Natural killer cell (primary cell): ENCODE measurements around the gene ARF5. TPM values are rescaled to one million over a fixed set of nuclear protein-coding genes. Genes with fewer than 3 reads are reported as not detected.

Experiments
- ATAC-seq, 3 donors: fragments of 150-1000 bp in 2 of 3; fragments of 200-7000 bp in 1 of 3; cut with Tn5 transposase; 1 replicate in 1 of 3; 2 replicates in 2 of 3; pipeline ENCODE4 v1.10.0; 2021; ENCODE audit warnings: mild to moderate bottlenecking in 2 of 3, moderate library complexity in 2 of 3
- DNase-seq, 2 donors: peaks; one replicate each; pipeline versions ENCODE4 v3.0.0 to v3.0.0-alpha.2; 2013 to 2021; ENCODE audit warnings: mixed read lengths in 1 of 2
- H3K27ac ChIP-seq: one replicate; pipeline ENCODE4 v1.5.1; 2013; ENCODE audit warnings: mild to moderate bottlenecking, low read length
- H3K27me3 ChIP-seq: one replicate; pipeline ENCODE4 v1.6.1; 2013; ENCODE audit warnings: low read length; ENCODE audit not compliant: control insufficient read depth, insufficient read depth
- H3K36me3 ChIP-seq: one replicate; pipeline ENCODE4 v1.6.1; 2013; ENCODE audit warnings: low read length; ENCODE audit not compliant: control insufficient read depth, insufficient read depth
- H3K4me1 ChIP-seq: one replicate; pipeline ENCODE4 v1.6.1; 2013; ENCODE audit warnings: low read length; ENCODE audit not compliant: control insufficient read depth, insufficient read depth
- H3K4me3 ChIP-seq: one replicate; pipeline ENCODE4 v1.5.1; 2013; ENCODE audit warnings: low read length
- H3K9me3 ChIP-seq: one replicate; pipeline ENCODE4 v1.6.1; 2013; ENCODE audit warnings: low read length; ENCODE audit not compliant: control insufficient read depth, insufficient read depth
- H3K27ac Mint-ChIP-seq, 2 donors: one replicate each; pipeline ENCODE4 v1.8.0; 2022; ENCODE audit warnings: mild to moderate bottlenecking in 2 of 2, mixed read lengths in 2 of 2, moderate library complexity in 1 of 2
- H3K27me3 Mint-ChIP-seq, 2 donors: one replicate each; pipeline ENCODE4 v1.8.0; 2022; ENCODE audit warnings: low read depth in 2 of 2, mixed read lengths in 2 of 2
- H3K36me3 Mint-ChIP-seq: one replicate; pipeline ENCODE4 v1.8.0; 2022; ENCODE audit warnings: mixed read lengths
- H3K4me1 Mint-ChIP-seq, 2 donors: one replicate each; pipeline ENCODE4 v1.8.0; 2022; ENCODE audit warnings: mixed read lengths in 2 of 2
- H3K4me3 Mint-ChIP-seq: one replicate; pipeline ENCODE4 v1.8.0; 2022; ENCODE audit warnings: mild to moderate bottlenecking, moderate library complexity, mixed read lengths
- H3K9me3 Mint-ChIP-seq, 2 donors: one replicate each; pipeline ENCODE4 v1.8.0; 2022; ENCODE audit warnings: mixed read lengths in 2 of 2
- WGBS: methylation state at CpG from one replicate; pipeline ENCODE4 v1.1.7; 2013; ENCODE audit warnings: missing lambda C conversion rate; ENCODE audit not compliant: insufficient coverage; 5-methylcytosine and 5-hydroxymethylcytosine counted together
- intact Hi-C: fragments of 100-400 bp; cut with micrococcal nuclease; formaldehyde crosslinking; loops from one replicate; pipeline ENCODE4 v1.14.2; 2022
- total RNA-seq, 4 donors: library from RNA; stranded (reverse); fragments of 120-200 nt in 1 of 4; gene quantifications; one replicate each; pipeline versions ENCODE4 v1.2.3 to v1.2.4, GENCODE V29; 2013 to 2022
- TF ChIP-seq, protein P1 (sequence below): fragments of 200-600 bp; IDR thresholded peaks from one replicate; pipeline ENCODE4 v1.8.0; 2022; ENCODE audit warnings: antibody characterized with exemption

ARF5 gene
- total RNA-seq, 3 donors from 2014 or later (not counting 1 experiment from before 2014, with no cell fraction given) = 102 to 121 (median 109) TPM

DNA sequence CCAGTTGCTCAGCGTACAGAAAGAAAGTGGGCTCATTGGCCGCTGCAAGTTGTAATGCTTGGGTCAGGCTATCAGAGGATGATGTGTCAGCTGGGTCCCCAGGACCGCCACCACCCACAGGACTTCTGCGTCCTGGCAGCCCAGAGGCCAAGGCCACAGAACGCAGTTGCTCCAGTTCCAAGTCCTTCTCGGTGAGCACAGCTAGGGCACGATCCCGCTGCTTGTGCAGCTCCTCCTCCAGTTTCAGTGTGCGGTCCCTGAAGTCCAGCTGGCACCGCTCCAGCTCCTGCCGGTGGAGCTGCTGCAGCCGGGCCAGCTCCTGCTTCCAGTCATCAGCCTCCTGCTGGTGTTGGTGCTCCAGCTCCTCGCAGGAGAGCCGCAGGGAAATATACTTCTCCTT lies 5.8 kb upstream of the ARF5 start:
- Mint-ChIP-seq H3K9me3 (no peaks in the 10 kb centered on the region), H3K36me3 (peaks cover 8% of the 10 kb centered on the region), H3K27me3 (no peaks in the 10 kb centered on the region), H3K27ac (no peak overlapping the region), H3K4me1 (peaks cover 63 to 70% of the 10 kb centered on the region in 2 donors), H3K4me3 (no peak overlapping the region)
- TF ChIP-seq, protein P1, sequence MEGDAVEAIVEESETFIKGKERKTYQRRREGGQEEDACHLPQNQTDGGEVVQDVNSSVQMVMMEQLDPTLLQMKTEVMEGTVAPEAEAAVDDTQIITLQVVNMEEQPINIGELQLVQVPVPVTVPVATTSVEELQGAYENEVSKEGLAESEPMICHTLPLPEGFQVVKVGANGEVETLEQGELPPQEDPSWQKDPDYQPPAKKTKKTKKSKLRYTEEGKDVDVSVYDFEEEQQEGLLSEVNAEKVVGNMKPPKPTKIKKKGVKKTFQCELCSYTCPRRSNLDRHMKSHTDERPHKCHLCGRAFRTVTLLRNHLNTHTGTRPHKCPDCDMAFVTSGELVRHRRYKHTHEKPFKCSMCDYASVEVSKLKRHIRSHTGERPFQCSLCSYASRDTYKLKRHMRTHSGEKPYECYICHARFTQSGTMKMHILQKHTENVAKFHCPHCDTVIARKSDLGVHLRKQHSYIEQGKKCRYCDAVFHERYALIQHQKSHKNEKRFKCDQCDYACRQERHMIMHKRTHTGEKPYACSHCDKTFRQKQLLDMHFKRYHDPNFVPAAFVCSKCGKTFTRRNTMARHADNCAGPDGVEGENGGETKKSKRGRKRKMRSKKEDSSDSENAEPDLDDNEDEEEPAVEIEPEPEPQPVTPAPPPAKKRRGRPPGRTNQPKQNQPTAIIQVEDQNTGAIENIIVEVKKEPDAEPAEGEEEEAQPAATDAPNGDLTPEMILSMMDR = no peak
- no peaks in the 10 kb centered on the region for H3K9me3 ChIP-seq
- H3K27me3 ChIP-seq = no peaks in the 10 kb centered on the region
- WGBS = 98% methylated on average over 14 of the region's 14 CpGs
- peaks cover 36% of the 10 kb centered on the region for H3K36me3 ChIP-seq
- ATAC-seq (no peak), DNase-seq (no peak)
- intact Hi-C loops = no loop called here
- no peak overlapping the region for H3K4me3 ChIP-seq
- H3K4me1 ChIP-seq = peaks cover 29% of the 10 kb centered on the region
- H3K27ac ChIP-seq = no peak overlapping the region

DNA sequence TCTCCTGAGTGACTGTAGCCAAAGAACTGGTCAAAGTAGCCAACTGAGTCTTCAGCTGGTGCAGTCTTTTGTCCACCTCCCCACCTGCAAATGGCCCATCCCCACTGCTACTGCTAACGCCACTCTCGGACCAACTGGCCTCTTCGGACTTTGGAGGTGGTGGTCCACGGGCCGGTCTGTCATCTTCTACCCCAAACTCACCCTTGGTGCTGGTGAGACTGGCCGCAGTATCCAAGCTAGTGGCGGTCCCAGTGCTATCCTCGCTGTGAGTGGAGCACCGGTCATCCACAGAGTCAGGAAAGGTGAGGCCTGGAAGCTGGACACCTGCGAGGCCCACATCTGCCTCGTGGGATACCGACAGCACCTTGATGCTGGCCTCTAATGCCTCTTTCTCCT lies 3.6 kb upstream of the ARF5 start:
- Mint-ChIP-seq H3K9me3 (no peaks in the 10 kb centered on the region), H3K36me3 (peaks cover 8% of the 10 kb centered on the region), H3K4me1 (peaks cover 70 to 75% of the 10 kb centered on the region in 2 donors), H3K27me3 (no peaks in the 10 kb centered on the region), H3K4me3 (peak overlapping the region; percentile 95), H3K27ac (peak overlapping the region; percentile 86 to 94)
- peaks cover 25% of the 10 kb centered on the region for H3K36me3 ChIP-seq
- peak overlapping the region; percentile 95 for H3K4me3 ChIP-seq
- TF ChIP-seq, protein P1 = no peak
- intact Hi-C loops = loop anchor here (1.0 to 5.0 kb wide), 2 partner anchors 67 to 192 kb away; partner anchors contain the start of gene ZNF800
- no peaks in the 10 kb centered on the region for H3K27me3 ChIP-seq
- DNase-seq (no peak), ATAC-seq (no peak)
- H3K27ac ChIP-seq = peak overlapping the region; percentile 89
- H3K4me1 ChIP-seq = peaks cover 47% of the 10 kb centered on the region
- 38% methylated on average over 12 of the region's 12 CpGs for WGBS
- H3K9me3 ChIP-seq = no peaks in the 10 kb centered on the region

DNA sequence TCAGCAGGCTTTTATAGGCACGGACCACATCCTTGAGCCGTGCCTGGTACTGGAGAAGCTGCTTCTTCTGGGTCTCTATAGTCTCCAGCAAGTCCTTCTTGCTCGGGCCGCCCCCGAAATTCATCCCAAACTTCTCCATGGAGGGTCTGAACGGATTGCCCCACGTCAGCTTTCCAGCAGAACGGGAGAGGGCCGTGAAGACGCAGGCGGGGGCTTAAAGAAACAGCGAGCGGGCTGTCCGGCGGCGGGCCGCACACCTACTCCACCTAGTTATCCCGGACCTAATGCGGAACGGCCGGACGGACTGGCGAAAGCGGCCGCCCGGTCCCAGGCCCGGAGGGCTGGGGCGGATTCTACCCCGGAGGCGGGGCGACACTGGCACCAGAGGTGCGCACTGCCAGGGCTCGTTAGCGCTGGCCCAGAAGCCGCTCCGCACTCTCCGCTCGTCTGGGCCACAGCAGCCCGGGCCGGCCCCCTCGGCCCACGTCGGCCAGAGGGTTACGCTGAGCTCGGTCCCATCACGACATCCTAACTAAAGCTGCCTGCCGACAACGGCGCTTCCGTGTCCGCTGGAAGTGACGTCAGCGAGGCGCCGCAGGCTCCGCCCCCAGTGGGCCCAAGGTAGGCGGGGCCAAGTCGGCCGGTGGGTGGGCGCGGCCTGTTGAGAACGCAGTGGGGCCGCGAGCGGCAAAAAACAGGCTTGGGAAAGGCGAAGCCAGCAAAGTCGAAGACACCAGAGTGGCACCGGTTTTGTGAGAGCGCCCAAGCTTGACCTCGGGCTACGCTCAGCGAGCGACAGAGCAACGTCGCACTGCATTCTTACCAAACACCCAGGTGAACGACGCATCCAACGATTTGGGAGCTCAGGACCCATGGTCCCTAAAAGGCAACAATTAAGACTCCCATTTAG lies 2.9 kb upstream of the ARF5 start, which contains the start of gene GCC1:
Gene GCC1, minus strand, starts transcription at position 553 of the 910 bp plus-strand sequence. Its CDS starts 414 bp downstream, at position 139.
- intact Hi-C loops = loop anchor here (1.0 to 5.0 kb wide), 2 partner anchors 66 to 193 kb away; partner anchors contain the start of gene ZNF800
- peaks cover 8% of the 10 kb centered on the region for H3K36me3 Mint-ChIP-seq
- peak; percentile 96 to 98 for DNase-seq

More for the DNA sequence above, 2.9 kb upstream of the ARF5 start, which contains the start of gene GCC1:
- Mint-ChIP-seq H3K4me3 (peak within 1 kb of the TSS; percentile 95), H3K27ac (peak within 1 kb of the TSS; percentile 86 to 94), H3K27me3 (no peaks in the 10 kb centered on the region), H3K9me3 (no peaks in the 10 kb centered on the region), H3K4me1 (peaks cover 69 to 74% of the 10 kb centered on the region in 2 donors)
- WGBS = 4% methylated on average over 78 of the region's 78 CpGs
- peaks cover 24% of the 10 kb centered on the region for H3K36me3 ChIP-seq
- peak within 1 kb of the TSS; percentile 89 for H3K27ac ChIP-seq
- no peaks in the 10 kb centered on the region for H3K27me3 ChIP-seq
- H3K4me3 ChIP-seq = peak within 1 kb of the TSS; percentile 95
- TF ChIP-seq, protein P1 = no peak
- peaks cover 47% of the 10 kb centered on the region for H3K4me1 ChIP-seq
- no peaks in the 10 kb centered on the region for H3K9me3 ChIP-seq
- ATAC-seq = peak; percentile 81 to 93 (median 83)
